Measurements from ENCODE around the gene CRHBP. TPM values are rescaled to one million over a fixed set of nuclear protein-coding genes. Genes with fewer than 3 reads are reported as not detected.

CRHBP gene
- total and polyA plus RNA-seq, 2 experiments from 2014 or later, result not detected

- TF ChIP-seq ZNF462 (CRISPR knock-in tag; IDR thresholded peaks at IDR 0.05), result no peak
Observed at GRCh38 chr5:76941000-76941399, 11.8 kb upstream of the CRHBP start (continued).

GRCh38 chr5:76941442-76941841 is 11.4 kb upstream of the CRHBP start:
- H3K27me3 Mint-ChIP-seq (ENCODE audit: insufficient read depth, low read depth, poor library complexity), result no peaks in the 10 kb centered on the region
- no peaks in the 10 kb centered on the region for H3K36me3 ChIP-seq (ENCODE audit: insufficient read depth)
- TF ChIP-seq EZH2phosphoT487 (IDR thresholded peaks at IDR 0.05; ENCODE audit: unreplicated experiment) (no peak), JUNB (IDR thresholded peaks at IDR 0.05; ENCODE audit: unreplicated experiment) (no peak), CREB1 (CRISPR knock-in tag; IDR thresholded peaks at IDR 0.05; ENCODE audit: low read depth) (no peak)
- no peak overlapping the region for H3K4me3 ChIP-seq
- H3F3A ChIP-seq (replicated peaks; ENCODE audit: low read depth), result no peaks in the 10 kb centered on the region
- no peaks in the 10 kb centered on the region for H3K36me3 Mint-ChIP-seq (ENCODE audit: low read depth)
- no peaks in the 10 kb centered on the region for H3K4me1 ChIP-seq (ENCODE audit: insufficient read depth)
- no peaks in the 10 kb centered on the region for H3K9me3 Mint-ChIP-seq
- no peaks in the 10 kb centered on the region for H3K9me2 ChIP-seq (ENCODE audit: insufficient read depth)
- H3K4me1 Mint-ChIP-seq, result no peaks in the 10 kb centered on the region; the same call in 2 of the 3 replicates
- DNase-seq (ENCODE audit: low spot score) (no peak), ATAC-seq (no peak)
- no peaks in the 10 kb centered on the region for H3K27me3 ChIP-seq (ENCODE audit: insufficient read depth)
- no peaks in the 10 kb centered on the region for H3K79me2 ChIP-seq (replicated peaks; ENCODE audit: insufficient read depth)
- H3K4me3 Mint-ChIP-seq, result no peak overlapping the region
- no peak overlapping the region for H2AFZ ChIP-seq
- H4K20me1 ChIP-seq (replicated peaks; ENCODE audit: insufficient read depth), result no peaks in the 10 kb centered on the region
- no peak overlapping the region for H3K27ac Mint-ChIP-seq
- no peak overlapping the region for H3K27ac ChIP-seq (ENCODE audit: low read depth)
- no peak overlapping the region for H3K4me2 ChIP-seq

- Mint-ChIP-seq H3K4me1 (no peaks in the 10 kb centered on the region), H3K27me3 (ENCODE audit: insufficient read depth, low read depth, poor library complexity) (no peaks in the 10 kb centered on the region), H3K9me3 (no peaks in the 10 kb centered on the region), H3K4me3 (no peak overlapping the region), H3K36me3 (ENCODE audit: low read depth) (no peaks in the 10 kb centered on the region), H3K27ac (no peak overlapping the region)
- Histone ChIP-seq H2AFZ (no peak overlapping the region), H3F3A (replicated peaks; ENCODE audit: low read depth) (no peaks in the 10 kb centered on the region), H3K27ac (ENCODE audit: low read depth) (no peak overlapping the region), H3K27me3 (ENCODE audit: insufficient read depth) (no peaks in the 10 kb centered on the region), H4K20me1 (replicated peaks; ENCODE audit: insufficient read depth) (no peaks in the 10 kb centered on the region), H3K9me2 (ENCODE audit: insufficient read depth) (no peaks in the 10 kb centered on the region), H3K4me1 (ENCODE audit: insufficient read depth) (no peaks in the 10 kb centered on the region), H3K4me3 (no peak overlapping the region), H3K36me3 (ENCODE audit: insufficient read depth) (no peaks in the 10 kb centered on the region), H3K79me2 (replicated peaks; ENCODE audit: insufficient read depth) (no peaks in the 10 kb centered on the region), H3K4me2 (no peak overlapping the region)
- DNase-seq (ENCODE audit: low spot score), result no peak
- no peak for ATAC-seq
- TF ChIP-seq POLR2AphosphoS5 (IDR thresholded peaks at IDR 0.05; ENCODE audit: low read depth), result no peak
- TF ChIP-seq REST (IDR thresholded peaks at IDR 0.05; ENCODE audit: unreplicated experiment), result no peak
- no peak for TF ChIP-seq EZH2 (IDR thresholded peaks at IDR 0.05; ENCODE audit: low read depth, unreplicated experiment)
- TF ChIP-seq NANOG (IDR thresholded peaks at IDR 0.05; ENCODE audit: borderline replicate concordance), result no peak
- no peak for TF ChIP-seq JUNB (IDR thresholded peaks at IDR 0.05; ENCODE audit: unreplicated experiment)
- TF ChIP-seq ETS1 (IDR thresholded peaks at IDR 0.05), result no peak
- no peak for TF ChIP-seq EZH2phosphoT487 (IDR thresholded peaks at IDR 0.05; ENCODE audit: unreplicated experiment)
- no peak for TF ChIP-seq ZNF331 (CRISPR knock-in tag; IDR thresholded peaks at IDR 0.05; ENCODE audit: low read depth)
Observed at GRCh38 chr5:76942581-76942980, 10.3 kb upstream of the CRHBP start.
